Choroid plexus epithelial cell (primary cell): Measurements from ENCODE around the gene GPR15LG.

Experiments
- DNase-seq: peaks from one replicate; pipeline ENCODE4 v3.0.0-alpha.2; 2010; ENCODE audit warnings: low read depth
- H3K4me3 ChIP-seq: 2 replicates; pipeline ENCODE4 v1.5.1; 2011; ENCODE audit warnings: low read depth, mild to moderate bottlenecking, control low read depth, low read length, moderate library complexity
- CTCF ChIP-seq: conservative IDR thresholded peaks from 2 replicates; pipeline ENCODE4 v1.5.1; 2011; ENCODE audit warnings: low read depth, mild to moderate bottlenecking, control low read depth, inconsistent platforms, low read length, moderate library complexity

Gene GPR15LG

GRCh38 chr10:84156768-84157167 is 16.8 kb upstream of the GPR15LG start:
- no peak overlapping the region for H3K4me3 ChIP-seq
- DNase-seq: no peak
- no peak for TF ChIP-seq CTCF

GRCh38 chr10:84158061-84158460 is 15.5 kb upstream of the GPR15LG start:
- no peak for TF ChIP-seq CTCF
- H3K4me3 ChIP-seq: no peak overlapping the region
- no peak for DNase-seq

- no peak for TF ChIP-seq CTCF
- no peak for DNase-seq
- H3K4me3 ChIP-seq: no peak overlapping the region
These were observed 15.1 kb upstream of the GPR15LG start for GRCh38 chr10:84158550-84158949.

- no peak for DNase-seq
- H3K4me3 ChIP-seq: no peak overlapping the region
- no peak for TF ChIP-seq CTCF
These were observed 14.4 kb upstream of the GPR15LG start for GRCh38 chr10:84159076-84159685.

- no peak overlapping the region for H3K4me3 ChIP-seq
- no peak for TF ChIP-seq CTCF
- no peak for DNase-seq
These were observed 12.8 kb upstream of the GPR15LG start for GRCh38 chr10:84160663-84161362.

- no peak overlapping the region for H3K4me3 ChIP-seq
- TF ChIP-seq CTCF: no peak
- DNase-seq: no peak
These were observed 9.6 kb upstream of the GPR15LG start for GRCh38 chr10:84163996-84164395.

GRCh38 chr10:84164442-84164841 is 9.2 kb upstream of the GPR15LG start:
- TF ChIP-seq CTCF: no peak
- DNase-seq: no peak
- no peak overlapping the region for H3K4me3 ChIP-seq
